Measurements from ENCODE around the gene CREB3L2.

CREB3L2 gene

DNA sequence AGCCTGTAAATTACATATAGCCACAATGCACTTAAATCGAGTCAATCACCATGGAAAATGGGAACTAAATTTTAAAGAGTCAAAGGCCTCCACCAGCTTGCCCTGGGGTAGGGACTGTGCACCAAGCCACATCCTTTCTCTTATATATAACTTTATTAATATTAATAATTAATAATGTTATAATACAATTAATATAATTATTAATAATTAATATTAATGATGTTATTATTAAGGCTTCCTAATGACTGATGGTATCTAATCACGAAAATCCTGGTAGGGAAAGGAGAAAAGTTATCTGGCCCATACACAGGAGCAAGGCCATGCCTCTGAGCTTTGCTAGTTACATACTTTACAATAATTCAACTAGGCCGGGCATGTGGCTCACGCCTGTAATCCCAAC, 87.9 kb downstream of the CREB3L2 start (continued):
- no peak for TF ChIP-seq ZNF670 (tag by site-specific recombination; IDR thresholded peaks at IDR 0.05; ENCODE audit: low read depth)

DNA sequence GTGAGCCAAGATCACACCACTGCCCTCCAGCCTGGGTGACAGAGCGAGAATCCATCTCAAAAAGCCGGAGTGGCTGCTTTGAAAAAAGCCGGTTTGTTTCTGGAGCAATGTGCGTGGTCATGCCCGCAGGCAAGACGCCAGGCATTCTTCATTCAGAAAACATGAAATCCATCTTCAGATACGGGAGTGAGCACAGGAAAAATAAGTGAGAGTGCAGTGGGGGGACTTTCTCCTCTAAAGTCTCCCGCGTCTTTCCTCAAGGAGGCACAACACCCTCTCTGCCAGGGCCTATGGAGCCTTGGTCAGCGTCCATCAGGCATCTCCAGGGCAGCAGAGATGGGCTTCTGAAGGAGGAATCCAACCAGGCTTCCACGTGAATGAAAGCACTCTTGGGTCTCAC, 92.8 kb downstream of the CREB3L2 start:
- ChIA-PET CTCF (no interaction called here), POLR2A (no interaction called here)
- Histone ChIP-seq H3K4me1 (ENCODE audit: control insufficient read depth, insufficient read depth, low read length) (no peaks in the 10 kb centered on the region), H3K9me3 (ENCODE audit: control insufficient read depth, insufficient read depth, low read depth, low read length) (no peaks in the 10 kb centered on the region), H3K27ac (ENCODE audit: extremely low read depth, low read depth, low read length) (no peak overlapping the region), H3K4me3 (ENCODE audit: low read depth, low read length) (no peak overlapping the region), H3K36me3 (ENCODE audit: control insufficient read depth in 2 of 2, insufficient read depth in 1 of 2, low read length in 2 of 2) (peaks cover 0 to 81% of the 10 kb centered on the region in 2 experiments; a peak in 2 of 3 replicates)
- 0 out of 2 replicates have a peak, but pooled peaks have one; percentile 26 for TF ChIP-seq PRDM1 (tag by site-specific recombination; IDR thresholded peaks at IDR 0.05)
- TF ChIP-seq PRDM6 (tag by site-specific recombination; IDR thresholded peaks at IDR 0.05) = no peak

DNA sequence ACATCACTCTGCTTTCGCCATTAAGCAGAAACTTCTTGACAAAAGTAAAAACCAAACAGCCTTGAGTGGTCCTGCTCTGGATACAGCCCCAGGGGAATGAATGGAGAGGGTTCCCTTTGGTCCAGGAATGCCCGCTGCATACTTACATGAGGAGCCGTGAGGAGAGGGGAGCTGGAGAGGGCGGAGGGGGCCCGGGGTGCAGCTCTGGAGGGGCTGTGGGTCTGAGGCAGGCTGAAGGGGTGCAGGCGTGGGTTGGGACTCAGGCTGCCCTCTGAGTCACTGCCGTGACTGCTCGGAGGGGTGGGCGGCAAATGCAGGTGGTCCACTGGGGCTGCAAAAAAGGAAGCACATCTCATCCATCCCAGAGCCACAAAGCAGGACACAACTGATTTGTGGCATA, 93.8 kb downstream of the CREB3L2 start:
- ChIA-PET POLR2A (no interaction called here), CTCF (interaction anchor here (0.6 to 1.3 kb wide), 4 partner anchors 95 to 135 kb away, joined by 3 to 4 read pairs (median 3); no protein-coding TSS in a partner anchor)
- peaks cover 0 to 79% of the 10 kb centered on the region in 2 experiments; a peak in 1 of 3 replicates for H3K36me3 ChIP-seq (ENCODE audit: control insufficient read depth in 2 of 2, insufficient read depth in 1 of 2, low read length in 2 of 2)
- H3K9me3 ChIP-seq (ENCODE audit: control insufficient read depth, insufficient read depth, low read depth, low read length) = no peaks in the 10 kb centered on the region
- TF ChIP-seq ZNF768 (tag by site-specific recombination; IDR thresholded peaks at IDR 0.05) (no peak), ZNF114 (tag by site-specific recombination; IDR thresholded peaks at IDR 0.05) (no peak), ZNF660 (tag by site-specific recombination; IDR thresholded peaks at IDR 0.05) (no peak), ZNF292 (tag by site-specific recombination; IDR thresholded peaks at IDR 0.05; ENCODE audit: borderline replicate concordance, low read depth) (no peak), ZNF670 (tag by site-specific recombination; IDR thresholded peaks at IDR 0.05; ENCODE audit: low read depth) (no peak), ZNF513 (tag by site-specific recombination; IDR thresholded peaks at IDR 0.05) (no peak), ZFP37 (tag by site-specific recombination; IDR thresholded peaks at IDR 0.05) (no peak), PBX3 (CRISPR knock-in tag; IDR thresholded peaks at IDR 0.05) (no peak), GLI2 (tag by site-specific recombination; IDR thresholded peaks at IDR 0.05; ENCODE audit: borderline replicate concordance, low read depth) (no peak), ZNF645 (tag by site-specific recombination; IDR thresholded peaks at IDR 0.05) (no peak), ZNF23 (tag by site-specific recombination; IDR thresholded peaks at IDR 0.05; ENCODE audit: borderline replicate concordance) (no peak), BCL11B (tag by site-specific recombination; IDR thresholded peaks at IDR 0.05; ENCODE audit: low read depth) (no peak), ZNF785 (tag by site-specific recombination; IDR thresholded peaks at IDR 0.05) (no peak)
- TF ChIP-seq, protein P1, sequence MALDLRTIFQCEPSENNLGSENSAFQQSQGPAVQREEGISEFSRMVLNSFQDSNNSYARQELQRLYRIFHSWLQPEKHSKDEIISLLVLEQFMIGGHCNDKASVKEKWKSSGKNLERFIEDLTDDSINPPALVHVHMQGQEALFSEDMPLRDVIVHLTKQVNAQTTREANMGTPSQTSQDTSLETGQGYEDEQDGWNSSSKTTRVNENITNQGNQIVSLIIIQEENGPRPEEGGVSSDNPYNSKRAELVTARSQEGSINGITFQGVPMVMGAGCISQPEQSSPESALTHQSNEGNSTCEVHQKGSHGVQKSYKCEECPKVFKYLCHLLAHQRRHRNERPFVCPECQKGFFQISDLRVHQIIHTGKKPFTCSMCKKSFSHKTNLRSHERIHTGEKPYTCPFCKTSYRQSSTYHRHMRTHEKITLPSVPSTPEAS (tag by site-specific recombination; IDR thresholded peaks at IDR 0.05) = no peak
- no peaks in the 10 kb centered on the region for H3K4me1 ChIP-seq (ENCODE audit: control insufficient read depth, insufficient read depth, low read length)
- no peak overlapping the region for H3K4me3 ChIP-seq (ENCODE audit: low read depth, low read length)
- no peak overlapping the region for H3K27ac ChIP-seq (ENCODE audit: extremely low read depth, low read depth, low read length)
